ENCODE data around the gene GLIS1. TPM values are rescaled to one million over a fixed set of nuclear protein-coding genes. Genes with fewer than 3 reads are reported as not detected.

GLIS1 gene
- total RNA-seq, 1 donor from 2014 or later = 2.1 TPM

DNA sequence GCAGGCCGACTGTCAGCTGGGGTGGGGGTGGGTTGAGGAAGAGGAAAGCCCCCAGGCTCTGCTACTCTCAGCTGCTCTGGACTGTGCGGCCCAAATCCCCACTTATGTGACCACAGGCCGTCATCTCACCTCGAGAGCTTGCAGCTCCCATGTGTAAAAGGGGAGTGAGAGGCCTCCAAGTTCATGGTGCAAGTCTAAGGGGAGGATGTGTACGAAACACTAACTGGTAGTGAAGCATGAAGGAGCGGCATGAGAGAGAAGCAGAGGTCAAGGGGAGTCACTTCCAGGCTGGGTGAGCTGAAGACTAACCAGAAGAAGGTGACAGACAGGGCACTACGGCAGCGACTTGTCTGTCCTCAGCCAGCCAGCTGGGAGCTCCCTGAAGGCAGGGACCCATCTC, 43.8 kb downstream of the GLIS1 start:
- no peak for DNase-seq (ENCODE audit: low spot score)

DNA sequence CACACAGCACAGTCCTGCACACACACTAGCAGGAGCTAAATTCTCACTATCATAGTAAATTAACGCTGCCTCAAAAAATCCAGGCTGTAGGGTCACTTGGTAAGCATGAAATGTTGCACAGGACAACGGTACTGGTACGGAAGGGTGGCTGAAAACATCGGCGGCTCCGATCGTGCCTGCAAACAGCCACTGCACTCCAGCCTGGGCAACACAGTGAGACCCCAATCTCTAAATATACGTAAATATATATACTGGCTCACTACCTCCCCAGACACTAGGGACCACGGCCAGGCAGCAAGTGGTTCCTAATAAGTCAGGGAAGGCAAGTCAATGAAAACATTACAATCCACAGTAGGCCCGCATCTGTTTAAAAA, 44.3 kb downstream of the GLIS1 start:
- no peak for DNase-seq (ENCODE audit: low spot score)

DNA sequence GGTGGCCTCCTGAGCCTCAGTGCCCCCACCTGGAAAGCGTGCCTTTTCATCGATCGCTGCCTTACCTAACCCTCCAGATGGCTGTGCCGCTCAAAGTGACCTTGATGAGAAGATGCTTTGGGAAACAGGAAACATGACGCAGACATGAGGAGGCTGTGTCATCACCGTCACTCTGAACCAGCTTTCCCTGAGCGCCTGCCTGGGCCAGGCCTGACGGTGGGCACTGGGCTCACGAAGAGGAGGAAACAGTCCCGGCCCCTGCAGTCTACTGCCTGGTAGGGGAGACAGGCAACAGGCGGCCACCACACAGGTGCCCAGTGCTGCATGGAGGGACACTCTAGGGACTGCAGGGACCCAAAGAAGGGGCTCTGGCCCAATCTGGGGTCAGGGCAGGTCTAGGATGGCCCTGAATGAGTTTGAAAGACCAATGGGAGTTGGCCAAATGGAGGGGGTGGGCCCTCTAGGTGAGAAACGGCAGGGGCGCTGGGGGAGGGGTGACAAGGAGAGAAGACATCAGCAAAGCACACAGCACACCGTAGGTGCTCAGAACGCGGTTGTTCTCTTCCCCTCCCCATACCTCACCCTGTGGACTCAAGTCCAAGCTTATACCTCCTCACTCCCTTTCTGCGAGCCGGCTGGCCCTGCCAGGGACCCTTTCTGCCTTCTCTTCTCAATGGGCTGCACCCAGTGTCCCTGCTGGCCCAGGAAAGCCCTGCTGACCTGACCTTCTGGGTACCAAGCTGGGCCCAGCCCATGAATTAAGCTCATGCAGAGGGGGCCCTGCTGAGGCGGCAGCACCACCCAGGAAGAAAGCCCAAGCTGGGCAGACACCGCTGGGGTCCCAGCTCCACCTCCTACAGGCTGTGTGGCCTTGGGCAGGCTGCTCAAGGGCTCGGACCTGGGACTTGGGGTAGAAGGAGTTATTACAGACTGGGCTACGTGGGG, 44.9 kb downstream of the GLIS1 start:
- no peak for DNase-seq (ENCODE audit: low spot score)

DNA sequence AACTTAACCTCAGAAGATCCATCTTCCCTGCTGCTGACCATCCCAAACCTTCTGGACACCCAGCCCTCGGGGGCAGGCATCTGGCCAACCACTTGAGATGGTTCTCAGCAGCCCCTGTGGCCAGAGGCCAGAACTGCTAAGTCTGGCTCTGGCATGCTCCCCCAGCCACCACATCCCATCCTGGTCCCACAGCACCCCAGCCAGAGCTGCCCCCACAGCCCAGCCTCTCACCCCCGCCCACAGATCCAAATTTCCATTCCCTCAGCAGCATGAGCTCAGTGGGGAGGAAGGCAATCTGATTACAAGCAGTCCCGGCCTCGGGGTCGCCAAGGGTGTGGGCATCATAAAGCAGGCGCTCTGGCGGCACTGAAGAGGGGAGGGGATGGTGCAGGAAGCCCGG, 45.6 kb downstream of the GLIS1 start:
- no peak for DNase-seq (ENCODE audit: low spot score)

DNA sequence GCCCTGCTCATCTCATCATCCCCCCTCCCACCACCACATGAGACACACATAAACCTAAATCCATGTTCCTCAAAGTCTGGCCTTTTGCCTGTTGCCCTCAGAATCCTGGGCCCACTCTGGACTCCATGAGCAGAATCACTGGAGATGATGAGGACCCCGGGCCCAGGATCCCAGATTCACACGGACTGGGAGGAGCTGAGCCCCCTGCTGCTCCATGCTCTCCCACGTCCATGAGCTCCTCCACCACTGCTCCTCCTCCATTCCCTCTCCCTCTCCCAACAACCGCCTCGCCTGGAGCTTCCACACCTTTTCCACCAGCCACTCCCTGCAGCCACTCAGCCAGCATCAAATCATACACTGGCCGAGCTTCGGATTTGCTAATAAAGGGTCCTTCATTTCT, 47.6 kb downstream of the GLIS1 start:
- DNase-seq (ENCODE audit: low spot score) = no peak

DNA sequence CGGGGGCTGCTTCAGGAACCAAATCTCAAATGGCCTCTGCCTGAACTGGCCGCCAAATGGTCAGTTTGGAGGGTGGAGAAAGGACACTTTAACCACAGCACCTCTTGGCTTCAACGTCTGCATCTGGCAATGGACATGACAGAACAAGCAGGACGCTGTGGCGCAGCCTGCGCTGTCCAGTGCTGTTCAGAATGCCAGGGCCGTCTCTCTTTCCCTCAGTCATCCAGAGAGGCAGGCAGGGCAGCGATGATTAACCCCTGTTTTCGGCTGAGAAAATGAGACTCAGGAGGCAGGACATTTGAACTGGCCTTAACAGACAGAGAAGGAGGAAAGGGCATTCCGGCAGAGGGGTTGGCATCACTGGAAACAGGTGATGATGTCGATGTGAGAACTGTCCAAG, 48.6 kb downstream of the GLIS1 start:
- DNase-seq (ENCODE audit: low spot score) = no peak

DNA sequence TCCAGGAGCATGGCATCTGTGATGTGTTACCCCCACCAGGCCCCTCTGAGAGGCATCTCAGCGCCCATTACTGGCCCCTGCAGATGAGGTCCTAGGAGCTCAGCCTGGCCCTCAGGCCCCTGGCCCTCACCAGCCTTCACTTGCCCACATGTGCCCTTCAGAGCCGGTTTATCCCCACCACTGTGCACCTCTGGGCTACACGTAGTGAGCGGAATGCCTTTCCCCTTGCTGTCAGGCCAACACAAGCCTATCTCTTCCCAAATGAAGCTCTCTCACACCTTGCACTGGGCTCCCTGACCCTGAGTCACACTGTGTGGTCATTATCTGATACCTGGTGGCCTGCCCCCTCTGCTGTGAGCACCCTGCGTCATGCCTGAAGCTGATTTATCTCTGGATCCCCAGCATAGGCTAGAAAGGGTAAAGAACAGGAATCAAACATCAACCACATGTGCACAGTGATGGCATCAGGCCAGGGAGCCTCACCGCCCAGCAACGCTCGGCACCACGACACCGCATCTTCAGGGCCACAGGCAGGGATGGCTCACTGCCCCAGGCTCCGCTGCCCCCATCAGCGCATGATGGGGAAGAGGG, 49.1 kb downstream of the GLIS1 start:
- no peak for DNase-seq (ENCODE audit: low spot score)

DNA sequence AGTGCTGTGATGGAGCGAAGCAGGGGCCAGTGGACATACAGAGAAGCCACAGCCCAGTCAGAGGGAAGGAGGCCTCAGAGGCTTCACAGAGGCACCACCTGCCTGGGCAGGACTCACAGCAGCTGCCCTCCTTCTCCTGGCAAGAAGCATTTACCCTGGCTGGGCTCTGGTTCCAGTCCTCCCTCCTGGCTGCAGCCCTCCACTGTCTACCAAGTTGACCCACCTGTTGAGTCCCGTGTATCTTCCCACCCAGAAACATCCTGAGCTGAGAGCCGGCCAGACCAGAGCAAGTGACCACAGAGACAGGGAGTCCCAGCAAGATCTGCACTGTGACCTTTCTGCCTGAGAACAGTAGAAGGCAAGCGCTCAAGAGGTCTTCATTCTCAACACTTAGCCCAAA, 49.7 kb downstream of the GLIS1 start:
- no peak for DNase-seq (ENCODE audit: low spot score)

DNA sequence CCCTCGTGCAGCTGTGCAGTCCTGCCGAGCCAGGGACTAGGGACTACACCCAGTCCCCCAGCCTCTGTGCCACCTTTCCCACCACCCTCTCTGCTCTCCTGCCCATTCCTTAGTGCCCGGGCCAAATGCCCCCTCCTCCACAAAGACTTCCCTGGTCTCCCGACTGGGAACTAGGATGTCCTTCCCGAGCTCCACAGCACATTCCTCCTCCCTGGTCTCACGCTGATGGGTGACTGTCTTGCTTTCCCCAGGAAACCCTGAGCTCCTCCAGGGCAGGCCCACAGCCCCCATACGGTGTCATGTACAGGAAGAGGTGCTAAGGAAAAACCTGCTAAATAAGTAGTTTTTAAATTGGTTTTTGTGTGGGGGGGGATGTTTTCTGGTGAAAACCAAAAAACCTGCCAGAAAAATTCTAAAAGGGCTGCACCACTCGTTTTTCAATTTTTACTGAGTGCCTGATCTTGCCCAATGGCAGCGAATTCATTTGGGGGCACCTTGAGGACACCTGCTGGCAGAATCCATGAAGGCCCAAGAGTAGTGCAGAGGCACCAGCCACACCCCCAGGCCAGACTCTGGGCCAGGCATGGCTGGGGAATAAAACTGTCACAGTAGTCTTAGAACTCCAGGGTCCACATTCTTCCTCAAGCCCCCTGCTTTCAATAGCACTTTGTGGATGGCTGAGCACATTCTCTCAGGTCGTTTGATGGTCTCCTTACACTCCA, 50.4 kb downstream of the GLIS1 start:
- no peak for DNase-seq (ENCODE audit: low spot score)

DNA sequence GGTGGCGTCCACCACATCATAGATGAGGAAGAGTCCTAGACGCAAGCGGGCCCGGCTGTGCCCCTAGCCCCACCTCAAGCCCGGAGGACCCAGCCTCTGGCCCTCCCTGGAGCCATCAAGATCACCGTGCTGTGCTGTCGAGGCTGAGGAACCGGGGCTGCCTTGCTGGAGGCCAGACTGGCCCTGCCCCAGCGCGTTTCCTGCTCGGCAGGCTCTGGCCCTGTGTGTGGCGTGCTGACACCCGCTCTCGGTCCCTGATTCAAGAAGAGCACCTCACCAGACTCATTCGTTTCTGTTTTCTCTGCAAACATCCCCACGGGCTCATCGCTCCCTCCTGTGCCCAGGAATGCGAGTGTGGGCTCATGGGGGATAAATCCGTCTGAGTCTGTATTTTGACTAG, 51.1 kb downstream of the GLIS1 start:
- DNase-seq (ENCODE audit: low spot score) = no peak

DNA sequence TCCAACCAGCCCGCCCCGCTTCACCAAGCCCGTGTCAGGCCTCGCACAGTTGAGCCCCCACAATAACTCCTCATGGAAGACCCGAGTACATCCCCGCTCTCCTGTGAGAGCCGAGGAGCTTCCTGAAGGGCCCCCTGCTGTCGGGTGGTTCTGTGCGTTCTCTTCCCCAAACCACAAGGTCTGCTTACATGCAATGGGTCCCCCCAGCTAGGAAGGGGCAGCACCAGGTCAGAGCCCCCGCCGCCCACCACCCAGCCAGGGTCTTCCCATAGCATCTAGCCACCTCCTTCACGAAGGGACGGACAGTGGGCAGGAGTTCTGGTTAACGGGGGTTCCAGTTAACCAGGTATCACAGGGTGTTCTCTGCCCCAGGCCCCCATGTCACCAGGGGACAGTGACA, 51.5 kb downstream of the GLIS1 start:
- DNase-seq (ENCODE audit: low spot score) = no peak

DNA sequence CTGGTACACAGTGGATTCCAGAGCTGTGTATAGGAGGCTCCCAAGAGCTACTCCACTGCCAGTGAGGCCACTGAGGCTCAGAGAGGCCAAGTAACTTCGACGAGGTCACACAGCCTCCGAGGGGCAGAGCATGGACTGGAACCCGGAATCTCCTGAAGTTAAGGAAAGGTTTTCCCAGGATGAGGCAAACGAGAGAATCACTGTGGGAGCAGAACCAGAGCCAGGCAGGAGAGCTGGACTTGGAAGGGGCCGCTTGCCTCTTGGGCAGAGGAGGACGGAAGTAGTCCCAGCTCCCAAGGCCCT, 52.0 kb downstream of the GLIS1 start:
- DNase-seq (ENCODE audit: low spot score) = no peak

DNA sequence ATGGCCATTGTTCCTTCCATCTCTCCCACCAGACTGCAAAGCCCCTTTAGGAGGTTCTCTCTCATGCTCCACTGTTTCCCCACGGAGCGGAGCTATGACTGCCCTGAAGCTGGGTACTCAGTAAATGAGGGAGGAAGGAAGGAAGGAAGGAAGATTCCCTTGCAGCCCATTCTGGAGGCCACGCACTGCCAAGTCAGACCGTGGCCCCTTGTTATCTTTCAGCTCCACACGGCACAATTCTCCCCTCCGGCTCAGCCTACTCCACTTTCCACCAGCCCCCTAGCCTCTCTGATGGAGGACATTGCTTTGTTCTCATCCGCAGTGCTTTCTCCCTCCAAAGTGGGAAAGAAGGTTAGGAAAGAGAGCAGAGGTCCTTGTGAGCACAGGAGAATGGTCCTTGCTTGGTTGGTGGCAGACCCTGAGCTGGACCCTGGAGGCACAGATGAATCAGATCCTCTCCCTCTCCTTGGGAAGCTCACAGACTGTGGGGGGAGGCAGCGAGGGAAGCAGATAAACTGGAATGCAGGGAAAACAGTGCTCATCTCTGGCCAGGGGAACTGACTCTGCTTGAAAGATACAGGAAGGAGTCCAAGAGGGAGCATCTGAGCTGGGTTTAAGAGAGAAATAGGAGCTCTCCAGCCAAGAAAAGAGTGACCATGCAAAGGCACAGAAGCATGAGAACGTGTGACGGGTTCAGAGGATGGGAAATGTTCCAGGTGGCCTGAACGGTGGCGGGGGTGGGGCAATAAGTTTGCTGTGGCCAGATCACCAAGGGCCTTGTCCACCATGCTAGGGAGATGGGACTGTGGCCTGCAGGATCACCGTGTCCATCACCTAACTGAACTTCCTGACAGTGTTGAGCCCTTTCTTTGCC, 52.6 kb downstream of the GLIS1 start:
- DNase-seq (ENCODE audit: low spot score) = no peak

DNA sequence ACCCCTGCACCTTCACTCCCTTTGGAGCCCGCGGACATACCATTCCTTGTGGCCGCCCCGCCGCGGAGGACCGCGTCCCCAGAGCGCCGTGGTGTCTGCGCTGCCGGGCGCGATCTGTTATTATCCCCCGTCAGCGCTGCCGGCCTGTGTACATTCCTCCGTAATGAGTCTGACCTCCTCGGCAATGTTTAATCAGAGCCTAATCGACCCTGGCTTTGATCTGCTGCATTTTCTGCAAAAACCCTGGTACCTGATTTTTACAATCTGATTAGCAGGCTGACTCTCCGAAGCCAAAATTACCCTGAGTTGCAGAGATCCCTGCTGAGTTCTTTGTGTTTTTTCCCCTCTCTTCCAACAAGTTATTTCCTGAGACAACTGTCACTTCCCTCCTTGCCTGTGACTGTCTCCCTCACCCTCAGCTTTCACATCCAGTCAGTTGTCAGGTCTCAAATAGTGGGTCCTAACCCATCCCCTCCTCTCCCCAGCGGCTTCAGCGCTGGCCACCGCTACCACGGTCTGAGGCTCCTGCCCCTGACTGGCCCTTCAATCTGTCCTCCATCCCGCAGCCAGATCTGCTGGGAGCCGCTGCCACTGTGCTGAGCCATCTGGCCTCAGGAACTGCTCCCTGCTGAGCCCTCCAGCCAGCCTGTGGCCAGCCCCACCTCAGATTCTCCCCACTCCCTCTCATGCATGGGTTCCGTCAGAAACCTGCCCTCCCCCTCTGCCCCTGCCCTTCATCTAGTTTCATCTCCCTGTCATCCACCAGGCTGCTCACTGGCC, 53.5 kb downstream of the GLIS1 start:
- no peak for DNase-seq (ENCODE audit: low spot score)

DNA sequence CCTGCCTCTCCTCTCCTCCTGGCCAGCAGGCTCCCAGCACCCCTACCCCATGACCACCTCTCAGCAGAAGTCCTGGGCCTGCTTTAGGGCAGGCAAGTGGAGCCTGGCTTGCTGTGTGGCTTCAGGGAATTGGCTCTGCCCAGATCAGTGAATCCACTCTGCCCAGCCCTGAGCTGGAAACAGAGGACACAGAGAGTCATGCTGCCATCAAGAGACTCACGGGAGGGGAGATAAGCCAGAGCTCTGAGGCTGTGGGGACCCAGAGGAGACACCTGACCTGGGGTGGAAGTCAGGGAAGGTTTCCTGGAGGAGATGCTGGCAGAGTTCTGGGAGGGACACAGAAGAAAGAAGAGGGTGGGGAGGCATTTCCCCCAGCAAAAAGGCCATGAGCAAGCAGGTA, 54.2 kb downstream of the GLIS1 start:
- DNase-seq (ENCODE audit: low spot score) = no peak

DNA sequence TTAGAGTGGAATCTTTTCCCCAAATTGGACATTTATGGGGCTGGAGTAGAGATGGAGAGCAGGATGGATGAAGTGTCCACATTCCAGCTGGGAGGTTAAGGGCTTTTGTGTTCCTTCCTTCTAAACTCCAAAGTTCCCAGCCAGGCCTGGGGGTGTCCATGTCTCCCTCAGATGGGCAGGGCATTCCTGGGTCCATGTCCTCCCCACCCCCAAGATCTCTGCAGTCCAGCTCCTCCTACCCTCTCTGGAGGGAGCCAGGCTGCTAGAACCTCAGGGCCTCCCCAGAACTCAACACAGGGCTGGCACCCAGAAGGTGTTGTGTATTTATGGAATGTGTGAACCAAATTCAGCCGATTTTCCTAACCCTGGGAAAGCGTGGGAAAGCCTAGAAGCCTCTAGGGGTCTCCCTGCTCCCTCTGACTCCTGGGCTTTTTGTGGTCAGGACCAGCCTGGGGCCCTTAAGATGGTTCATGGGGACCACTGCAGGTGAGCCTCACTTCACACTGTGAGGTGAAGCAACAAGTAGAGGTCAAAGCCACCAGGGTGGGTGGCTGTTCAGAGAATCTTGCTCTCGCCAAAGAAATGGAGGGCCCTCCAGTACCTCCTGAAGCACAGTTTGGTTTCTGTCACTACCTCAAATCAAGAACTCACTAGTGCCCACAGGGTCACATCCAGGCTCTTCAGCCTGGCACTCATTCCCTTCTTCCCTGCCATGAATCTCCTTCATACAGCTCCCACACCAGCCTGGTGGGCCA, 54.8 kb downstream of the GLIS1 start:
- no peak for DNase-seq (ENCODE audit: low spot score)

DNA sequence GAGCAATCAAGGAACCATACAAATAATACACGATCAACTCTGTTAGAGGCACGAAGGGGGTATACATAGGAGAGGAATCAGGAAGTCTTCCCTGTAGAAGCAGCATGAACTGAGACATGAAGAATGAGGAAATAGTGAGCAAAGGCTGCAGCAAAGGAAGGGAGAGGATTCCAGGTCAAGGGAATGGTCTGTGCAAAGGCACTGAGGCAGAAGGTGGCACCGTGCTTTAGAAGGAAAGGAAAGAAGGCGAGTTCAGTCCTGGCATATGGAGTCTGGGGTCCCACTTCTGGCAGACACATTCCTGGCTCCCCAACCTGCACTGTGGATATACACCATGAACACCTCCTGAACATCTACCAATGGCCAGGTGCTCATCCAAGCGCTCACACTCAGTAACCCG, 56.1 kb downstream of the GLIS1 start:
- DNase-seq (ENCODE audit: low spot score) = no peak

DNA sequence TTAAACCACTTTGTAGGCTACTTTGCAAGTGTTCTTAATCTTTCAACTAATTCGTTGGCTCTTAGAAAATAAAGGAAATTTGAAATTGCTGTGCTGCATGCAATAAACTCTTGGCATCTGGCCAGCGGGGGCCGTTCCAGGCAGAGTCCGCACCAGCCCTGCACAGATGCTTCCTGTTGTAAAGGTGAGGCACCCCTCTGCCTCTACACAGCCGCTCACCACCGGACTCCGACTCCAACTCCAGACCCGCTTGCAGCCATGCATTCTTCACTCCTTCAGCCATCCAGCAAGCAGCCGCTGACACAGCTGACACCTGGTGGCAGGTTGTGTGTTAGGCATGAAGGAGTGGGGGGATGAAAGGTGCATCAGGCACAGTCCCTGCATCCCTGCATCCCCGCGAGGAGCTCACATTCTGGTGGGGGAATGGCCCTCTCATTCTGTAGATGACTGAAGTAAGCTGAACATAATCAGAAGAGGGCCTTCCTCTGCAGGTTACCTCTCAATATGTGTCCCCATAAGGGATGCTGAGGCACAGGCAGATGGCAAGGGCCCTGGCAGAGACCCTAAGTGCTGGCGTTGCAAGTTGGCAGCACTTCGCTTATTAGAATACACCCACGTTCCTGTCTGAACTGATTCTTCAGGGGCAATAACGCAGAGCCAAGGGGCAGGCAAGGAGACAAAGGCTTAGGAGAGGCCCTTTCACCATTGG, 56.8 kb downstream of the GLIS1 start:
- no peak for DNase-seq (ENCODE audit: low spot score)

DNA sequence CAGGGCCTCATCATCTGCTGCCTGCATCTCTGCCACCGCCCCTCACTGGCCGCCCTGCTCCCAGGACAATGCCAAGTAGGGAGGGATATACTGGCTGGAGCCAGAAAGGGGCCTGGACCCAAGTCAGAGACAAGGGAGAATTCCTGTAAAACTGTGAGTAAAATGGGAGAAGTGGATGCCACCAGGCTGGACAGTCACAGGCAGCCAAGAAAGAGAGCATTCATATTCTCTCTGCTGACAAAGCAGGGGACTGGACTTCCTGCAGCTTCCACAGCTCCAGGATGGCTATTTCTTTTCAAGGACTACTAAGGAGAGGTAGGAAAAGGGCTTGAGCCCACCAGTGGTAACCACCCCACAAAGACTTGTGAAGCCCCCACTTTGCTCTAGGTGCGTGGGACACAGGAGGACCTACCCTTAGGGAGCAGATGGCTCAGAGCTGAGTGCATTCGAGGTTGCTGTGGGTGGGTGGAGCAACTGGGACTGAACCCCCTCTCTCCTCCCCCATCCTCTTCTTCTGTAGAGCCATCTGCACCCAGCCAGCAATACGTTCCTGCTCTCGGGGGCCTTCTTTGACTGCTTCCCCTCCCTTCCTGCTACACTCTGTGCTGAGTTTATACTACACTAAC, 57.5 kb downstream of the GLIS1 start:
- no peak for DNase-seq (ENCODE audit: low spot score)
